SK-N-MC (cell line): ENCODE measurements around the gene DLX2.

Source experiments
- DNase-seq: peaks from one replicate; pipeline ENCODE4 v3.0.0-alpha.2; 2011; ENCODE audit warnings: low read depth, low spot score
- H3K27ac ChIP-seq: fragments of 200-600 bp; sonication (generic); 2 replicates; pipeline ENCODE4 v1.5.1; 2016; ENCODE audit warnings: mixed run types
- H3K36me3 ChIP-seq: fragments of 200-600 bp; sonication (generic); 2 replicates; pipeline ENCODE4 v1.6.1; 2017; ENCODE audit warnings: antibody characterized with exemption, low read length, mixed read lengths; ENCODE audit not compliant: insufficient read depth
- H3K4me3 ChIP-seq: fragments of 200-600 bp; sonication (generic); 2 replicates; pipeline ENCODE4 v1.5.1; 2016
- H3K9ac ChIP-seq: fragments of 200-600 bp; sonication (generic); 2 replicates; pipeline ENCODE4 v1.8.0; 2017; ENCODE audit warnings: mixed run types, mixed read lengths; ENCODE audit not compliant: insufficient read length
- H3K9me3 ChIP-seq: fragments of 200-600 bp; sonication (generic); 2 replicates; pipeline ENCODE4 v1.6.1; 2017; ENCODE audit warnings: low read depth, mild to moderate bottlenecking, antibody characterized with exemption, low read length, moderate library complexity, mixed read lengths
- EZH2 ChIP-seq: fragments of 200-600 bp; sonication (generic); IDR thresholded peaks from one replicate; pipeline ENCODE4 v1.6.1; 2017; ENCODE audit warnings: antibody characterized with exemption
- FOXP2 ChIP-seq: optimal IDR thresholded peaks from 2 replicates; pipeline ENCODE3; 2011; ENCODE audit warnings: mild to moderate bottlenecking, moderate library complexity; ENCODE audit not compliant: insufficient read depth; ENCODE audit errors: extremely low read length, control extremely low read depth
- POLR2AphosphoS5 ChIP-seq: IDR thresholded peaks from 2 replicates; pipeline ENCODE4 v1.6.1; 2012; ENCODE audit warnings: mild to moderate bottlenecking, low read depth, low read length, borderline replicate concordance

The DLX2 gene

GRCh38 chr2:172098287-172098649 lies 4.4 kb downstream of the DLX2 start:
- H3K4me3 ChIP-seq: no peak overlapping the region
- TF ChIP-seq EZH2 (no peak), FOXP2 (no peak), POLR2AphosphoS5 (no peak)
- H3K36me3 ChIP-seq: no peaks in the 10 kb centered on the region
- H3K9ac ChIP-seq: no peak overlapping the region
- no peak overlapping the region; the same call in 1 of the 2 replicates for H3K27ac ChIP-seq
- H3K9me3 ChIP-seq: no peaks in the 10 kb centered on the region
- no peak for DNase-seq

- H3K9me3 ChIP-seq: no peaks in the 10 kb centered on the region
- no peak overlapping the region for H3K9ac ChIP-seq
- peak overlapping the region; percentile 92 for H3K4me3 ChIP-seq
- no peak for TF ChIP-seq FOXP2
- no peak for TF ChIP-seq EZH2
- no peak for TF ChIP-seq POLR2AphosphoS5
- H3K36me3 ChIP-seq: no peaks in the 10 kb centered on the region
- no peak for DNase-seq
- no peak overlapping the region; the same call in 1 of the 2 replicates for H3K27ac ChIP-seq
Observed at GRCh38 chr2:172097557-172098131, 5.1 kb downstream of the DLX2 start.

DNA sequence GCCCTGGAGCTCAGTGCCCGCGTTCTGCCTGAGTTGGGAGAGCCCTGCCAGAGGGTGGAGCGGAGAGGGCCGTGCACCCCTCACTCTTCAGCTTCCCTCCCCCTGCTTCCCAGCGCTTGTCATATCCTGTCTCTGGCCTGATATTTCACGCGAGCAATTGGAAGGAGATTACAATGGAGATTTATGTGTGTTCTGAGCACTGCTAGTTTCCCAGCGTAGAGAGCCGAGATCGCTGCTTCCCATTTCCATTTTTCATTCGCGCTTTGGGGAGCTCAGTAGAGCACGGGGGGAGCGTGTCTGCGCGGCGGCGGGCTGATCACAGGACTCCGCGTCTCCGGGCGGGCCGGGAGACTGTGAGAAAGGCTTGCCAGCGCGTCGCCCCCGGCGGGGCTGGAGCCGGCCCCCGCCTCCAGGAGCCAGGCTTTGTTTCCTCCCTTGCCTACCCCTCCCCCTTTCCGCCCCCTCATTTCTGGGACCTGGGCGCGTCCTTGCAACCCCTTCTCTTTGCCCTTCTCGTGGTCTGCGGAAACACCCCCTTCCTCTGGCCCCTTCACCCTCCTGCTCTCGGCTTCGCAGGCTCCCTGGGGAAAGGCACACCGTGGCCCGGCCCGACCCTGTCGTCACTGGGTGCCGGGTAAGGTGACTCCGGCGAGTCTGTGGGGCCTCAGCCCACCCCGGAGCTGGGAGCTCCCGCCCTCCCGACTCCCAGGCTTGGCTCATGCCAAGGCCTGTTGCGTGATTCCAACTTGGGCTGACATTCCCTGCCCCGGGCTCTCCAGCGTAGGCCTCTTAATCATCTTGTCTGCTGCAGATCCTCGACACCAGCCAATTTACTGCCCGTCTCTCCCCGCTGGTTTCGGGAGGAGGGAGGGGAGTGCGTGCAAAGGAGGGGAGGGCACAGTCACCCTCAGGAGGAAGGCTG lies 5.8 kb downstream of the DLX2 start:
- H3K9ac ChIP-seq: peak overlapping the region; percentile 68
- H3K27ac ChIP-seq: peak overlapping the region; percentile 23; the same call in 1 of the 2 replicates
- H3K4me3 ChIP-seq: peak overlapping the region; percentile 92
- no peak for TF ChIP-seq FOXP2
- no peak for TF ChIP-seq EZH2
- peak; percentile 35; the same call in 1 of the 2 replicates for TF ChIP-seq POLR2AphosphoS5
- DNase-seq: no peak
- no peaks in the 10 kb centered on the region for H3K9me3 ChIP-seq
- H3K36me3 ChIP-seq: no peaks in the 10 kb centered on the region

- H3K36me3 ChIP-seq: no peaks in the 10 kb centered on the region
- DNase-seq: no peak
- TF ChIP-seq FOXP2 (no peak), POLR2AphosphoS5 (no peak), EZH2 (no peak)
- peak overlapping the region; percentile 92 for H3K4me3 ChIP-seq
- H3K9me3 ChIP-seq: no peaks in the 10 kb centered on the region
- peak overlapping the region; percentile 68 for H3K9ac ChIP-seq
- H3K27ac ChIP-seq: 0 out of 2 replicates have a peak overlapping the region, but pooled peaks have one; percentile 23
Observed at GRCh38 chr2:172095905-172096625, 6.6 kb downstream of the DLX2 start.

DNA sequence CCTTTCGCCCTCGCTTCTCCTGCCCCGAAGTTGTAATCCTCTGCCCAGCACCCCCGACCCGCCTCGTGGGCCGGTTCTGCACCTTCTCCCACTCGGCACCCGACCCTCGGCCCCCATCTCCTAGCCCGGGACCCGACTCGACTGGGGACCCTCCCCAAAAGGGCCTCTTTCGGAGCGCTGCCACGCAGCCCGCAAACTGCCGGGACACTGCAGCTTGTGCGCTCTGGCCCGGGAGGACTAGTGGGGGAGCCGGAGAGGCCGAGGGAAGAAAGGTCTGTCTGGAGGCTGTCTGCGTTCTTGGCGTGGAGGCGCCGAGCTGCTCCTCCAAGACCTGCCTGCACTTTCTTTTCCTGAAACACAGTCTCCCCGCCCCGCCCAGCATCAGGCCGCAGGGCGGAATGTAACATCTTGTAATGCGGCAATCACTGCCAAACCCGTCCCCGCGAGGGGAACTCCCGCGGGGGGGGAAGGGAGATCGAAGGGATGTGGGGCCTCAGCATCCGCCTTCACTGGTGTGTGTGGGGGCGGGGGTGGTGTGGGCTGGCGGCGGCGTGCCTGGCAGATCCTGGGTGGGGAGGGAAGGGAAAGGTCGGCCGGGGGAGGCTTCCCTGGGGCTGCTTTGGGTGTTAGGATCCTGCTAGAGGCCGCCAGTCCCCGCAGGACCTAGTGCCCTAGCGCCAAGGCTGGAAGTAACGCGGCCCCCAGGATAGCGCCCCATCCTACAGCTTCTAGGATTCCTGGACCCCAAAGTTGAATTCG lies 7.4 kb downstream of the DLX2 start:
- H3K4me3 ChIP-seq: peak overlapping the region; percentile 92
- DNase-seq: no peak
- H3K36me3 ChIP-seq: no peaks in the 10 kb centered on the region
- H3K27ac ChIP-seq: 0 out of 2 replicates have a peak overlapping the region, but pooled peaks have one; percentile 23
- H3K9me3 ChIP-seq: no peaks in the 10 kb centered on the region
- peak overlapping the region; percentile 73 for H3K9ac ChIP-seq
- TF ChIP-seq POLR2AphosphoS5: peak; percentile 53
- TF ChIP-seq EZH2: no peak
- TF ChIP-seq FOXP2: peak; percentile 77

- DNase-seq: no peak
- TF ChIP-seq EZH2 (no peak), POLR2AphosphoS5 (no peak), FOXP2 (no peak)
- Histone ChIP-seq H3K4me3 (peak overlapping the region; percentile 92), H3K9me3 (no peaks in the 10 kb centered on the region), H3K27ac (peak overlapping the region; percentile 71; the same call in 1 of the 2 replicates), H3K9ac (peak overlapping the region; percentile 73), H3K36me3 (no peaks in the 10 kb centered on the region)
Observed at GRCh38 chr2:172094294-172095145, 8.2 kb downstream of the DLX2 start.
